ENCODE results near the gene TCP11.
"Not testable (repeated sequence)": the region's sequence is repeated elsewhere in the genome, so short reads cannot be mapped to it uniquely, and the experiment has no call there.

TCP11 gene

DNA sequence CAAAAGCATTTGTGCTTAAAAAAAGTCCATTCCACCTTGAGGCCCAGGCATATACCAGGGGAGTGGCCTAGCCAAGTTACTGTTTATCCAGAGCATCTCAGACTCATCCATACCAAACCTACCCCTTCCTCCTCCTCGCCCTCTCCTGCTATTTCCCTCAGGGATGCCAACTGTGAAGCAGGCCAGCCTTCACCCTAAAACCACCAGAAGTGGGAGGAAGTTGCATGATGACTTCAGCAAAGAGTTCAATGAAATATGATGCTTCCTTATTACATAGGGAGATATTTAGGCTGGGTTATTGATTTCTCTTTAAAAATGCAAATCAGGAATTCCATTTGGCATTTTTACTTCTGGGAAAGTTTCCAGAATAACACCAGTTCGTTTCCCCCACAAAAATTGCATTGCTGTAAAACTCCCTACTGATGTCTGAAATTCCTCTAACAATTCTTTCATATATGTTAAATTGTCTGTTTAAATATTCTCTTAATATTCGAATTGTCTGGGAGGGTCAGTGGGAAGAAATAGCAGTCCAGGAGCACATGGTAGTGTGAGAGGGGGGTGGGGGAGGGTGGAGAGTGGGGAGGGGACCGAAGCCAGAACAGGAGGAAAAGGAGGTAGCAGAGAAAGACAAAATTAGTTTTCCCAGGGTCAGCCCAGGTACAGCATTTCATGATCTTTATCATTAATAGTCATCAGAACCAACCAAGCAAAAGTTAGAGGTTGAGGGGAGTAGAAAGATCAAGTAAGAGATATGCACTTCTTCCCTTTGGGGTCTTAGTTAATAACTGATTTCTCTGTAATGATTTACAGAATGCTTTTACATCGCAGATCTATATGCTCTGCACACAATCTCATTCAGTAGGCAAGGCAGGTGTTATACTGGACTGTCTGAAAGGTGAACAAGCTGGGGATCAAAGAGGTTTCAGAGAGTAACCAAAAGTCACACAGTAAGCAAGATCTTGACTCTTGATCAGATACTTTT lies 1.7 kb upstream of the TCP11 start:
- DNase-seq, result no peak

DNA sequence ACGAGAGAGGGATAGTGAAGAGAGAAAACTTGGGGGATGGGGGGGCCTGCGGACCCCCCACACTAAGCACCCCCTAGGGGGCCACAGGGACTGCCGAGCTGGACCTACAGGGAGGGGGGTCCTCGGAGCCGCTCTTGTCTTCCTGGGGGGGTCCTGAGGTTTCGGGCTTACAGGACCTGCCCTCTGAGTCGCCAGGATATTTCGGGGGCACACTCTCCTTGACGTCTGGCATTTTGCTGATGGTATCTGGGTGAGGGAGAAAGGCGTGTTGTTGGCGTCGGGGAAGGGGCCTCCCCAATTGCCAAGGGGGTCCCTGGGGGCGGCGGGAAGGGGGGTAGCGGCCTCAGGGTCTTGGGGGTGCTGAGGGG lies 516 bp downstream of the TCP11 start:
- DNase-seq, result no peak

DNA sequence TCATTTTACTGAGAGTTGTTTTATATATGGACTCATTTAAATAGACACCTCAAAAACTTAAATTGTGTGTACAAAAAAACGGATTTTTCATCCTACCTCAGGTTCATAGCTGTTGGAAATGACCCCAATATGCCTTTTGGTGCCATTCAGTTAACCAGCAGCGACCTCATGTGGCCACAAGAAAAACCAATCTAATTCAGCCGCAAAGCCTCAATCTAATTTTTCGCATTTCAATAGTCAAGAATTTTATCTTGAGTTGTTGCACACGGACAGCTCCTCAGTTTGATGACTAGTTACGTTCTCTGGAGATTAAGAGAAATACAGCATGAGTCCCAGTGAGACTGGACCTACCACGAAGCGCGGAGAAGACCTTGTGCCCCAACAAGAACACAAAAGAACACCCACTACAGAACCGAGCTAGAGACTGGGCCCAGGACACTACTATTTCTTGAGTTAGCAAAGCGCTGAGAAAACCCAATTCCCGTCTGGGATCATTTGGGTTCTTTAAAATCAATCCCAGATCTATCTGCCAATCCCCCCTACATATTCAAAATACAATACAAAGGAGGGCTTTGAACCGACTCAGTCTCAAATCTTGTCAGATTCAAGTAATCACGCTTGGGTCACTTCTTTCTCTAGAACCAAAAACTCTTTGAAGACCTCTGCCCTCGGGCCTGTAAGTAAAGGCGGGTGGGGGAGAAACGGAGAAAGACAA lies 1.1 kb downstream of the TCP11 start:
- DNase-seq, result no peak

DNA sequence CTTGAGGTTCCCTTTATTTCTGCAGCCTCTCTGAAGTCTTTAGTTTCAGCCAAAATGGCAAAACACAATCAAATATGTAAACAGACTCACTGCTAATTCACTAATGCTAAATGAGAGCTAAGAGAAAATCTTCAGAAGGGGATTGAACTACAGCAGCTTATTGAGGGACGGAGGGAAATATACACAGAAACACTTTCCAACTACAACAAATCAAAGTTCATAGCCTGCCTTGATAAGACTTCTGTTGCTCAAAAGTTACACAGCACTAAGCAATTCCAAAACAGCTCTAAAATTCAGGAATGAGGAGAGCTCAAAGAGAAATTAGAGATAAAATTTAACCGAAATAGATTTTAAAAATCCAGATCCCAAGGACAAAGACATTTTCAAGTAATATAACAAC lies 1.7 kb downstream of the TCP11 start:
- DNase-seq, result no peak

DNA sequence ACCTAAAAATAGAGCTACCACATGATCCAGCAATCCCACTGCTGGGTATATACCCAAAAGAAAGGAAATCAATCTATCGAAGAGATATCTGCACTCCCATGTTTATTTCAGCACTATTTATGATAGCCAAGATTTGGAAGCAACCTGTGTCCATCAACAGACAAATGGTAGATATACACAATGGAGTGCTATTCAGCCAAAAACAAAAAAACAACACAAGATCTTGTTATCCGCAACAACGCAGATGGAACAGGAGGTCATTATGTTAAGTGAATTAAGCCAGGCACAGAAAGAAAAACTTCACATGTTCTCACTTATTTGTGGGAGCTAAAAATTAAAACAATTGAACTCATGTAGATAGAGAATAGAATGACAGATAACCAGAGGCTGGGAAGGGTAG lies 2.9 kb downstream of the TCP11 start:
- DNase-seq, result not testable (repeated sequence)

DNA sequence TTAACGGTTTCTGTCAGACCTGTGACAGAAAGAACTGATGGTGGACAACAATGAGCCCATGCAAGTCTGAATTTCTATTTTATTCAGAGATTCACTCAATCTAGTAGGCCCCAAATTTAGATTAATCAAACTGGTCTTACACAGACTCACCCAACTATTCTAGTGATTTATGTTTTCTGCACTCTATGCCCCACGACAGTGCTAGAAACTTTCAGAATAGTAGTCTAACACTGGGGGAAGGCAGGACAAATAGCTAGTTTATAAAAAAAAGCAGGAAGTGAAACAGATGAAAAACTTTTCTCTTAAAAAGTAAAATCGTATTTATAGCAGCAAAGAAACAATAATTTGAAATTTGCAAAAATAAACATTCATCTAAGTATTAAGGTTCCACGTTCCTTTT lies 5.0 kb downstream of the TCP11 start:
- no peak for DNase-seq

DNA sequence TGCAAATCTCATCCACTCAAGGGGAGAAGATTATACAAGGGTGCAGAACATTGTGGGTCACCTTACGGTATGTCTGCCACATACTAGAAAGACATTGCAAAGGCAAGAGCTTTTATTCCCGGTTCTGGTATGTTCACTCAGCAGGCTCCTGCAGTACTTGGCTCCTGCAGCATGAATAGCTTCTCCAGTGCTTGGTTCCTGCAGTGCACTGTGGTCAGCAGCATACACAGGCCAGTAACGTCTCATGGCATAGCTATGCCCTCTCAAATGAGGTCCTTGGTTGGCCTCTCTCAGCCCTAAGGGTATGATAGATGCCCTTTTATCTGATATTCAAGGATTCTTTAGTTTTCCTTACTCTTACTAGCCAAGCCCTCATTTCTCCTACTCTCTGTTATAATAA lies 12.6 kb downstream of the TCP11 start:
- no peak for DNase-seq

DNA sequence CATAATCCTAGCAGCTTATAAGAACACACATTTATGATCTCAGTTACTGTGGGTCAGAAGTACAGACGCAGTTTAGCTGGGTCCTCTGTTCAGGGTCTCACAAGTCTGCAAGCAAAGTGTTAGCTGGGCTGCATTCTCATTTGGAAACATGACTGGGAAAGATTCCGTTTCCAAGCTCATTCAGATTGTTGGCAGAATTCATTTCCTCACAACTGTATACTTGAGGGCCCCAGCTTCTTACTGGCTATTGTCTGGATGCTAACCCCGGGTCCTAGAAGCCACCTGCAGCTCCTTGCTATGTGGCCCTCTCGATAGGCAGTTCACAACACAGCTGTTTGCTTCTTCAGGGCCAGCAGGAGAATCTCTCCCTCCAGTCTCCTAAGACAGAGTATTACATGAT lies 13.1 kb downstream of the TCP11 start:
- DNase-seq, result no peak

DNA sequence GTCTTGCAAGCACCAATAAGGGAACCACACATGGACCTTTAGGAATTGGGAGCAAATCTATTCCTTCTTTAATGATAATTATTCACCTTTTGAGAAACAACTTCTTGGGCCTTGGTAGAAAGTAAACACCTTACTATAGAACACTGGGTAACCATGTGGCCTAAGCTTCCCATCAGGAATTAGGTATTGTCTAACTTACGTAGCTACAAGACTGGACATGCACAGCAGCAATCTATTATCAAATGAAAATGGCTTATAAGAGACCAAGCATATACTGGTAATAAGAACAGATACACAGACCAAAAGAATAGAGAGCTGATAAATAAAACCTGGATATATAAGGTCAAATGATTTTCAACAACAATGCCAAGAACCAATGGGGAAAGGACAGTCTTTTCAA lies 16.8 kb downstream of the TCP11 start:
- no peak for DNase-seq

DNA sequence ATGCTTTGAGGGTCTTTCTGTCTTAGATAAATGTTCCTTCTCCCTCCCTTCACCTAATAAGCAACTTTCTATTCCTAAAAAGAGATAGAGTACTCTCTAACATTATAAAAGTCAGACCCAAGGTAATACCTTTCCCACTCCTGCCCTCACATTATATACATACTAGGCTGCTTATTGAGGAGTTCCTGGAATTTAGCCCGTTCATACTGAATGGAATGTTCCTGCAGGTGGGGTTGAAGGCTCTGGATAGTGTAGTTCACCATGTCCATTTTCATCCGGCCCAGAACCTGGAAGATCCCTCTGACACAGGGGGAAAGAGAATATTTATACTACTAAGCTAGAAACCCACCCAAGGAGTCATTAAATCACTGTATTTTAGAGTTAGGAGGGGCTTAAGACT lies 20.4 kb downstream of the TCP11 start:
- no peak for DNase-seq

DNA sequence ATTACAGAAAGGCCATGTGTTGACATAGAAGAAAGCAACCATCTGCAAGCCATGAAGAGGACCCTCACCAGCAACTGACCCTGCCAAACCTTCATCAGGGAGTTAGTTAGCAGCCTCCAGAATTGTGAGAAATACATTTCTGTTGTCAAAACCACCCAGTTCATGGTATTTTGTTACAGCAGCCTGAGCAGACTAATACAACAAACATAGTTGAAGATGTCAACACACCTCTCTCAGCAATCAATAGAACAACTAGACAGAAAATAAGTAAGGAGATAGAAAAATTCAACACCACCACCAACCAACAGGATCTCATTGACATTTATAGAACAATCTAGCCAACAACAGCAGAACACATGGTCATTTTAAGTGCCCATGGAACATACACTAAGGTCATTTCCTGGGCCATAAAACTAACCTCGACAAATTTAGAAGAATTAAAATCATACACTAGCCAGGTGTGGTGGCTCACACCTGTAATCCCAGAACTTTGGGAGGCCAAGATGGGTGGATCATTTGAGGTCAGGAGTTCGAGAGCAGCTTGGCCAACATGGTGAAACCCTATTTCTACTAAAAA lies 32.7 kb downstream of the TCP11 start:
- DNase-seq, result no peak

DNA sequence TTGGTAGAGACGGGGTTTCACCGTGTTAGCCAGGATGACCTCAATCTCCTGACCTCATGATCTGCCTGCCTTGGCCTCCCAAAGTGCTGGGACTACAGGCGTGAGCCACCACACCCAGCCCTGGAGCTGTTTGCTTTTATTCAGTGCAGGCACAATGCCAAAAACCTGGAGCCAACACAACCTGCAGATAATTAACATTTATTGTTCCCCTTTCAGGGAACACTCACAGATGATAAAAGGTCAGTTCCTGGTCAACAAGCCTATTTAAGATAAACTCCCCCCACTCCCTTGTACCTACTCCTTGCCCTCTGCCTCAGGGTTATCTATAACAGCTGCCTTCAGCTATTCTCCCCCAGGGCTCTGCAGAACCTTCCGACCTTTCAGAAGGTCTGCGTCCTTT lies 33.4 kb downstream of the TCP11 start:
- not testable (repeated sequence) for DNase-seq

DNA sequence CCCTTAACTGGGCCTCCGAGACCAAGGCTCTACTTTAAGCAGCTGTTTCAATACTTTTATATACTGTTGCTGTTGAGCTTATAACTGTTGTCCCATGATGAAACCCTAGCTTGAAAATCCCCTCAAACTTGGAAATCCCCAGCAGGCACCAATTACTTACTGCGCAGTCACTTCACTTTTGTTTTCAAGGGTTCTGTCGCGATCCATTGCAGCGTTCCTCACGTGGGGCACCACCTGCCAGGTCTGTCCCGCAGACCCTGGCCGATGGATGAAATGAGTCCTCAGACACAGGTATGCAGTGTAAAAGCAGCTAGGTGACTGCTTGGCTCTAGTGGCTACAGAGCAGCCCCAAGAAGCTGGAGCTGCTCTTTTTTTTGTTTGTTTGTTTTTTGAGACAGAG lies 33.9 kb downstream of the TCP11 start:
- not testable (repeated sequence) for DNase-seq

DNA sequence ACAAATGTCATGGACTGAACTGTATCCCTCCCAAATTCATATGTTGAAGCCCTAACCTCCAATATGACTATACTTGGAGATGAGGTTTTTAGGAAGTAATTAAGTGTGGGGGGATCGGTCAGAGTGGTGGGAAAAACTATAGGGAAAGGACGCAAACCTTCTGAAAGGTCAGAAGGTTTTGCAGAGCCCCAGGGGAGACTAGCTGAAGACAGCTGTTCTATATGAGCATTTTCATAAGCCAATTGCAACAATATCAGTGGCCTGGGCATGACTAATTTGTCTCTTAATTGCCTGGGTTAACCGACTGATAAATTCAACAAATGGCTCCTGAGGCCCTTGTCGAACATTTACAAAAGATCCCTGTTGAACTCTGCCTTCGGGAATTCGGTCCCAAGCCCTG lies 35.1 kb downstream of the TCP11 start:
- not testable (repeated sequence) for DNase-seq

DNA sequence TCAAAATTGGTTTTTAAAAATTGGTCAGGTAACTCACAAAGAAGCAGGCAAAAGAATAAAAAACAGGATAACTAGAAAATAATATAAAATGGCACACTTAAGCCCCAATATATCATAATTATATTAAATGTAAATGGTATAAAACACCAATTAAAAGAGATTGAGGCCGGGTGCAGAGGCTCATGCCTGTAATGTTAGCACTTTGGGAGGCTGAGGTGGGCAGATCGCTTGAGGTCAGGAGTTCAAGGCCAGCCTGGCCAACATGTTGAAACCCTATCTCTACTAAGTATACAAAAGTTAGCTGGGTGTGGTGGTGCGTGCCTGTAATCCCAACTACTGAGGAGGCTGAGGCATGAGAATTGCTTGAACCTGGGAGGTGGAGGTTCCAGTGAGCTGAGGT lies 36.1 kb downstream of the TCP11 start:
- no peak for DNase-seq

DNA sequence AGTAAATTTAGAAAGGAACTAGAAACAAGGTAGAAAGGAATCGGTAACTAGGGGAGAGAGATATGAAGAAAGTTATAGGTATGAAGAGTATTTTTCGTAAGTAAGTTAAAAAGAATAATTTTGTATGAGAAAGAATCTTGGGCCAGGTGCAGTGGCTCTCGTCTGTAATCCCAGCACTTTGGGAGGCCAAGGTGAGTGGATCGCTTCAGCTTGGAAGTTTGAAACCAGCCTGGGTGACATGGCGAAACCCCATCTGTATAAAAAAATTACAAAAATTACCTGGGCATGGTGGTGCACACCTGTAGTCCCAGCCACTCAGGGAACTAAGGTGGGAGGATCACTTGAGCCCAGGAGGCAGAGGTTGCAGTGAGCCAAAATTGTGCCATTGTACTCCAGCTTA lies 42.0 kb downstream of the TCP11 start:
- no peak for DNase-seq

DNA sequence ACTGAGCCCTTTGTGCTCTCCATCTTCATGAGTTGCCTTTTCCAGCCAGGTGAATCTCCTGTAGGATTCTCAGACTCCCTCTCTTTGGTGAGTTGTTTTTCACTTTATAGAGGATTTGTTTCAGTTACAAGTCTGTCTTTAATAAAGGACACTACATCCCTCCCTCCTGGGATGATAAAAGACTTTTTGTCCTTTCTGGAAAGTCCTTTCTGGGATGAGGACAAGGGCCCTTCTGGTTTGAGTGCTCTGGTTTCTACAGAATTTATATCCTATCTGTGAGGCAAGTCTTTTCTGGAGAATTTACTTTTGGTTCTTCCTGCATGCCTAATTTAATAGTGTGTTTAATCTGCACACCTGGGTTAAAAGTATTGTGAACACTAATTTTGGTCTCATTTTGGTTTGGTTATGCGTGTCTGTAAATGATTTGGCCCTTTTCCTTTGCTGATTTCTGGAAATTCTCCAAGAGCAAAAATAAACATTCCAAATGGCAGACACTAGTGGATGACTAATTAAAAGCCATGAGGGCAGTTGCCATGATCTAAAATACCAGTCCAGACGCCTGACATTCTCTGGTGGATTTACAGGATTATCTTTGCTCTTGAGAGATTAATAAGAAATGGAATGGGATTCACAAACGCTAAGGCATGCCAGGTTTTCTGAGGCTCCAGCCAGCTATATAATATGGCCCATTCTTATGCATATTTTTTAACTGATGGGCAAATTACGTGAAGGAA lies 44.8 kb downstream of the TCP11 start:
- DNase-seq, result peak; percentile 38

DNA sequence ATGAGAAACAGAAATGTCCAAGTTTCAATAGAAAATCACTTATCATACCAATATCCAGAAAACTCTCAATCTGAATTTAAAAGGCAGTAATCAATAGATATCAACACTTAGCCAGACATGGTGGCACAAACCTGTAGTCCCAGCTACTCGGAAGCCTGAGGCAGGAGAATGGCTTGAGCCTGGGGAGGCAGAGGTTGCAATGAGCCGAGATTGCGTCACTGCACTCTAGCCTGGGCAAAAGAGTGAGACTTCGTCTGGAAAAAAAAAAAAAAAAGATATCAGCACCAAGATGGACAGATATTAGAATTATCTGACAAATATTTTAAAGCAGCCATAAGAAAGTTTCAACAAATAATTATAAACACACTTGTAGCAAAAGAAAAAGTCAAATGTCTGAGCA lies 47.0 kb downstream of the TCP11 start:
- DNase-seq, result no peak

DNA sequence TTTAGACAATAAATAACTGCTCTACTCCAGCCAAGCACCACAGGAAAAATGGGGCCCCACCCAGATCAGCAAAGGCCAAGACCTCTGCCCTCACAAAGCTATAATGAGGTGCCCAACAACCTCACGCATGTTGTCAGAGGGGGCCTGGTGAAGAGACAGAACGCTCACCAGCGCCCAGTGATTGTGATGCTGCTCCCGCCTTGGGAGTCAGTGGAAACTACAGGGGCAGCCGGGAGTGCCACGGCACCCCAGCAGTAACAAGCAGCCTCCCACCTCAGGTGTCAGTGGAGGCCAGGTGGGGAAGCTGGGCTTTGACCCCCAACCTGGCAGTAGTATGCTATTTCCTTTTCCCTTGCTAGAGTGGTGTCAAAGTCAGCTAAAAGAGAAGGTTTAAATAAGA lies 47.4 kb downstream of the TCP11 start:
- no peak for DNase-seq

DNA sequence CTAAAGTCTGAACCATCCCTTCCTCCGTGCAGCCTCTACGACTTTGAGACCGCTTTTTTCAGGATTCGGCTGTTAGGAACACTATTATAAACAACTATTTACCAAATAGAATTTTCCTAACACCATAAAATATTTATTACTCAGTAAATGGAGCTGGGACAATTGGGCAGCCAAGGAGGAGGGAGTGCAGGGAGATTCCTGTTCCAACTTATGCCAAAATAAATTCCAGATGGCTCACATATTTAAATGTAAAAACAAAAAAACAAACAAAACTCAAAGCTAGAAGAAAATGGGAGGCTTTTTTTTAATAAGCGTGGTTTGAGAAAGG lies 48.1 kb downstream of the TCP11 start:
- no peak for DNase-seq

DNA sequence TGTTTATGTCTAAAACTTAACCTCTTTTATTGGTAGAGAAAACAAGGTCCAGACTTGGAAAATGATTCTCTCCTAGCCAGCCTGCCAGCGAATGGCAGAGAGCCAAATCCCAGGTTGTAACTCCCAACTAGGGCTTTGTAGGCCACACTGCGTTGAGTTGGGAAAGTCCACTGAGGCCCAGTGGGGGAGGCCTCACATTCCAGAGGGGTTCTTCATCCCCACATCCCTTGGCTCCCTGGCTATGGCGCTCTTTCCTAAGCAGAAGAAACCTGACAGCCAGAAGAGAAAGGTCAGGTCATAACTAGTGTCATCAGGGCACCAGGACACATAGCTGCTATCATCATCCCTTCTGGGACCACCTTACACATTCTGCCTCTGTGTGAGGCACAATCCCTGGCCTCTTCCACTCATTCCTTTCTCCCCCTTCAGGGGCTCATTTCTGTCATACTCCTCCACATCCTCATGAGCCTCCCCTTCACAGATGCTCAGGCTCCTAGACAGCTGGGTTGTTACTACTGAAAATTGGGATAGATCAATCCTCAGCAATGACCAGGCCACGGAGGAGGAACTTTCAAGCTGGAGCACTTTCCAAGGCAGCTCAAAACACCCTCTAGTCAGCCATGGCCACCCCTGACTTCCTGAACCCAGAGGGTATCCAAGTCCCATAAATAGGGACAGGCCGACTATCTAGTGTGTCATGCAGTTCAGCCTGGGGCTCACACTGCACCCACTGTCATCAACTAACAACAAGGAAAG lies 48.6 kb downstream of the TCP11 start:
- DNase-seq, result no peak

DNA sequence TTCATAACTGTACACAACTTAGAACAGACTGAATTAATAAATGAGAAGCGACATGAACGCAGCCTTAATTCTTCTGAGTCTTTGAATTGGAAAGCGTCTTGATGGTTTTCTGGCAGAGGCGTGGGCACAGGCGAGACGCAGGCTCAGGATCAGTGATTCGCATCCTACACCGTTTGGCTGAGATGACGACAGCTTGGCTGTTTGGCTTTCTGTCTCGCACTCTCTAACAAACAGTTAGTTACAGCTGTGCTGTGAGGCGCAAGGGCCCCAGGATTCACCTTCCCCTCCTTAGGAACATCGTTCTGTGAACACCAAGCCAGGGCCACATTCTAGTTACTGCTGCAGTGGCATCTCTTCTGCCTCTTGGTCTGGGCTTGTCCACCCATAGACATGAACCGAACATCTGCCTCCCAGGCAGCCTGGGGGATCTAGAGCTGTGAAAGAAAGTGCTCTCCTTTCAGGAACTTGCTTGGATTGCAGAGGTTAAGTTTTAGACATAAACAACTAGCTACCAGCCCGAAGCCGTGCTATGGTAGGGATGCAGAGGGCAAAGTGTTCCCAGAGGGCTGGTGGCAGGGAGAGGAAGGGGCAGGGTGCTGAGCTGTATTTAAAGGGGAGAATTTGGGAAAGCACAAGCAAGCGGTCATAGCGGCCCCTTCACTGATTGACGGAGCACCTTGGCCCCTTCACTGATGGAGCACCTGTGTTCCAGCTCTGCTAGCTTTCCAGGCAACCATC lies 49.6 kb downstream of the TCP11 start:
- DNase-seq, result no peak
